ENCODE results near the gene SGCA.

SGCA gene

DNA sequence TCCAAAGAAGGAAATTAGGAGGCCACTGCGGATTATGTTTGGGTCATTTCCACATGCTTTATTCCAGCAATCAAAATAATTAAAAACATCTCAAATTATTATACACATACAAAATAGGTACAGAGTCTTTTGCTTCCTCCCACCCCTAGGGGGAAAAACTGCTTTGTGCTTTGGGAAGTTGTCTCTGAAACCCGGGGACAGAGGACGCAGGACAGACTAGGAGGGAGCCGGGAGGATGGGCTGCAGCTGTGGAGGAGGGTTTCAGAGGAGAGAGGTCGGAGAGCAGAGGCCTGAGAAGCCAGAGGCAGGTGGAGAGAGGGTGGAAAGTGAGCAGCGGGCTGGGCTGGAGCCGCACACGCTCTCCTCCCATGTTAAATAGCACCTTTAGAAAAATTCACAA, 18.3 kb downstream of the SGCA start:
- no peak for DNase-seq

DNA sequence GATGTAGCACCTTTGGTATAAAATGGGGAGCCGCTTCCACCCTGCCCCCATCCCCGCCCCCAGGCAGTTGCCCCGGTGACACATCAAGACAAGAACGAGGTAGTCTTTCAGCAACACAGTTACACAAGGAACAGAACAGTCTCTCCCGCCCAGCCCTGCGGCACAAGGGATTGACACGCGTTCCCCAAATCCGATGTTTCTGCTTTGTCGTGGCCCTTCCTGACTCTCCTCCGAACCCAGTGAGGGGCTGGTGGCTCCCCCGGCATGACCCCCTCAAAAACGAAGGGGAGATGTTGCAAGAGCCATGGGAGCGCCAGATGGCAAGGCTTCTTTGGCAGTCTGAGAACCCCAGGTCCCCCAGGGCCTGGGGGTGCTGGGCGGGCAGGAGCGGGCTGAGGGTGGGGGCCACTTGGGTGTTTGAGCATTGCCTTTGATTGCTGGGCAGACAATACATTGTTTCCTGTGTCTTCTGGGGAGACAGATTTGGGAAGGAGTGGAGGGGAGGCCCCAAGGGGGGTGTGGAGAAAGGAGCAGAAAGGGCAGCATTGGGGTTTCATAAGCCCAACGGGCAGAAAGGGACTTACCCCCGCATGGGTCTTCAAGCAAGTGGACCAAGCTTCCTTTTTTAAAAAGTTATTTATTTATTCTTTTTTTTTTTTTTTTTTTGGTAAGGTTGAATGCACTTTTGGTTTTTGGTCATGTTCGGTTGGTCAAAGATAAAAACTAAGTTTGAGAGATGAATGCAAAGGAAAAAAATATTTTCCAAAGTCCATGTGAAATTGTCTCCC, 19.0 kb downstream of the SGCA start:
- no peak for DNase-seq

DNA sequence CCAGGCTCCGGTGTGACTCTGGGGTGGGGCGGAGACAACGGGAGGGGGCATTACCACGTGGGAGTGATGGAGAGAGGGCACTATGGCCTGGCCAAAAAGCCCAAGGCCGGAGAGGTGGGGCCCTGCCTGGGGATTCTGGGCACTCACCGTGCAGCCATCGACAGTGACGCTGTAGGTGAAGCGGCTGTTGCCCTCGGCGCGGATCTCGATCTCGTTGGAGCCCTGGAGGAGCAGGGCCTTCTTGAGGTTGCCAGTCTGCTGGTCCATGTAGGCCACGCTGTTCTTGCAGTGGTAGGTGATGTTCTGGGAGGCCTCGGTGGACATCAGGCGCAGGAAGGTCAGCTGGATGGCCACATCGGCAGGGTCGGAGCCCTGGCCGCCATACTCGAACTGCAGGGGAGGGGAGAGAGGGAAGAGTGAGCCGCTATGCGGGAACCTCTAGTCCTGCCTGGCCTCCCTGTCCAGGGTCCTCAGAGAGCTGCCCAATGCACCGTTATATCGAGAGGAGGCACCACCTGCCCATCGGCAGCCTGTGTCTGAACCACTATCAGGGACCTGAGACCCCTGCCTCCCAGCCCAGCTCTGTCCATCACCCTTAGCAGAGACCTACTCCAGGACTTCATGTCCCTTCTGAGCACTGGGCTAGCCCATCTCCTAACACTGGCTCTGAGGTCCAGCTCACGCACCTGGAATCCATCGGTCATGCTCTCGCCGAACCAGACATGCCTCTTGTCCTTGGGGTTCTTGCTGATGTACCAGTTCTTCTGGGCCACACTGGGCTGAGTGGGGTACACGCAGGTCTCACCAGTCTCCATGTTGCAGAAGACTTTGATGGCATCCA, 20.0 kb downstream of the SGCA start:
- no peak for DNase-seq

DNA sequence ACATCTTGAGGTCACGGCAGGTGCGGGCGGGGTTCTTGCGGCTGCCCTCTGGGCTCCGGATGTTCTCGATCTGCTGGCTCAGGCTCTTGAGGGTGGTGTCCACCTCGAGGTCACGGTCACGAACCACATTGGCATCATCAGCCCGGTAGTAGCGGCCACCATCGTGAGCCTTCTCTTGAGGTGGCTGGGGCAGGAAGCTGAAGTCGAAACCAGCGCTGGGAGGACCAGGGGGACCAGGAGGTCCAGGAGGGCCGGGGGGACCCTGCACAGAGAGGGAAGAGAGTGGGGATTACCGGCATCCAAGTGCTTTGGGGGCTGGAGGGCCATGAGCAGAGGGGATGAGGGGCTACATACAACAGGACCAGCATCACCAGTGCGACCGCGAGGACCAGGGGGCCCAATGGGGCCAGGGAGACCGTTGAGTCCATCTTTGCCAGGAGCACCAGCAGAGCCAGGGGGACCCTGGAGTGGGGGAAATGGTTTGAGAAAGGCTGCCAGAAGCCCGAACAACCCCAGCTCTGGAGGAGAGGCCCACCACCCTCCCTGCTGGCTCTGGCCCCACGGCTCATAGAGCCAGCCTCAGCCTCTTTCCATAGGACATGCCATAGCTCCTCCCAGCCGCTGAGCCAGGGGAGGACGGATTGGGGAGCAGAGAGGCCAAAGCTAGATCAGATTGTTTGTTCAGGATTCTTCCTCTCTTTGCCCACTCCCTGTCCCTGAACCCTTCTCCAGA, 21.0 kb downstream of the SGCA start:
- no peak for DNase-seq

DNA sequence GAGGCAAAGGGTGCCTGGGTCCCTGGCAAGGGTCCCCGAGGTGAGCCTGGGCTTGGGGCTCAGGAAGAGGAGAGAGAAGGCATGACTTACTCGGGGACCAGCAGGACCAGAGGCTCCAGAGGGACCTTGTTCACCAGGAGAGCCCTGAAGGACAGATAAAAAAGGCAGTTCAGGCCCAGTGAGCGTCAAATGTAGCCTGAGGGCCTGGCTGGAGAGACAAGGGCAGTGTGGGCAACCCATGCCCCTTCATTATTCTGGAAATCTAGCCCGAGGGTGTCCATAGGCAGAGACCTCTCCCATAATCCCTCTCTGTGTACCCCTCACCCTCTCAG, 21.6 kb downstream of the SGCA start:
- no peak for DNase-seq

DNA sequence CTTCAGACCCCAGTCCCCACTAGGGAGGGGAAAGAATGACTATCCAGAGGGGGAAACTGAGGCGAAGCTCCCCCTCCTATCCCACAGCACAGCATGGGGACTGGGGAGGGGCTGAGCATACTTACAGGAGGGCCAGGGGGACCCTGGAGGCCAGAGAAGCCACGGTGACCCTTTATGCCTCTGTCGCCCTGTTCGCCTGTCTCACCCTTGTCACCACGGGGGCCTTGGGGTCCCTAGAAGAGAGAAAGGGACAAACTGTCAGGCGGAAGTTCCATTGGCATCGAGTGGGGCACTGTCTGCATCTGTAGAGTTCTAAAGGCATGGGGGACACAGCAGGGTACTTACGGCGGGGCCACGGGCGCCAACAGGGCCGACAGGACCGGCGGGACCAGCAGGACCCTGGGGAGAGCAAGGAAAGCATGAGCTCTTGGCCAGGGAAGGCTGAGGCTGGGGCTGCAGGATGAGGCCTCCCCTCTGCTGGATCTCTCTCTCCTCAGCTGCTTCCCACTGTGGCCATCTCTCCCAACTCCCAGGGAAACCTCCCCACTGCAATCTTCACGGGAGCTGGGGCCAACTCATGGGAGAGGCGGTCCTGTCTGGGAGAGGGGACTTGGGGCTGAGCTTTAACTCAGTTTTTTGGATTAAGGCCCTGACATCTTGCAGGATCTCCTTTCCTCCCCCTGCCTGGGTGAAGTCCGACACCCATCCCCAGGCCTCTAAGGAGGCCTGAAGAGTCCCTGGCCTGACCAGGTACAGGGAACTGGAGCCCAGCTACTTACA, 22.1 kb downstream of the SGCA start:
- DNase-seq: no peak

DNA sequence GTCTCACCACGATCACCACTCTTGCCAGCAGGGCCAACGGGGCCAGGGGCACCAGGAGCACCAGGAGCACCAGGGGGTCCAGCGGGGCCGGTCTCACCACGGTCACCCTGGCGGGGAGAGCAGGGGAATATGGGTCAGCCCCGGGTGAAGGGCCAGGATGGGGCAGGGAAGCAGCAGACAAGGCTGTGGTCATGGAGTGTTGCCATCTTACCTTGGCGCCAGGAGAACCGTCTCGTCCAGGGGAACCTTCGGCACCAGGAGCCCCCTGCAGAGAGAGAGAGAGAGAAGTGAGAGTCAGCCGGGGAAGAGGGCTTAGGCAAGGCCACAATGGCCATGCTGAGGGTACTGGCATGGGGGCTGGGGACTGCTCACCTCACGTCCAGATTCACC, 22.7 kb downstream of the SGCA start:
- no peak for DNase-seq

DNA sequence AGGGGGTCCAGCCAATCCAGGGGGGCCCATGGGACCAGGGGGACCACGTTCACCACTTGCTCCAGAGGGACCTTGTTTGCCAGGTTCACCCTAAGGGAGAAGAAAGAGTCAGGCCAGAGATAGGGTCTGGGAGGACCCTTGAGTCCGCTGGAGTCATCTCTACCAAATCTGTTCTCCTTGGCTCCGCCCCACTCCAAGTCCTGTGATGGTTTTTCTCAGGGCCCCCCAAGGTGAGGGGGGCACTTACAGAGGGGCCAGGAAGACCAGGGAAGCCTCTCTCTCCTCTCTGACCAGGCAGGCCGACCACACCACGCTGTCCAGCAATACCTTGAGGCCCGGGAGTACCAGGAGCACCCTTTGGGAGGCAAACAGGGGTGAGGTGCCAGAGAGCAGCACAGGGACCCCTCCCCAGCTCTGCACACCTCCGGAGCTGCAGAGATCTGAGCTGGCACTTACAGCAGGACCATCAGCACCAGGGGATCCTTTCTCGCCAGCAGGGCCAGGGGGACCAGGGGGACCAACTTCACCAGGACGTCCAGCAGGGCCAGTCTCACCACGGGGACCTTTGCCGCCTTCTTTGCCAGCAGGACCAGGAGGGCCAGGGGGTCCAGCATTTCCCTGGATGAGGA, 23.2 kb downstream of the SGCA start:
- no peak for DNase-seq

DNA sequence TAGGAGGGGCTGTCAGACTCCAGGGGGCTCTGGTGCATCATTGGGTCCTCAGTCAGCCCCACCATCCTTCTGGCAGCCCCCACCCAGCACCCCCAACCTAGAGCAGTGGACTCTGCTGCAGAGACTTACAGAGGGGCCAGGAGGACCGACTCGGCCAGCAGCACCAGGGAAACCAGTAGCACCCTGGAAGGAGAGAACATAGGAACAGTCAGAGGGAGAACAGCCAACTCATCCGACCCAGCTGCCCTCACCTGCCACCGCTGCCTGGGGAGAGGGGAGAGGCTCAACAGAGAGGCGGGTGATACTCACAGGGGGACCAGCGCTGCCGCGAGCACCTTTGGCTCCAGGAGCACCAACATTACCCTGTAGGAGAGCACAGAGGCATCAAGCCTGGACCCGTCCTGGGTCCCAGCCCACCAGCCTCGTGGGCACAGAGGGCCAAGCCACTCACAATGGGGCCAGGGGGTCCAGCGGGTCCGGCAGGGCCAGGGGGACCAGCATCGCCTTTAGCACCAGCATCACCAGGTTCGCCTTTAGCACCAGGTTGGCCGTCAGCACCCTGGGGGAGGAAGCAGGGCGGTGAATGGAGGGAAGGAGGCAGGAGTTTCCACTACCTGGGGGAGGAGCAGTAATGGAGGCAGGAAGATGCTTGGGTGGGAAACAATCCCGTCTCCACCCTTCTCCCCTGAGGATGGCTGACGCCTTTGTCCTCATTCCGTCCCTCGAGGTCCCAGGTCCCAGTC, 23.9 kb downstream of the SGCA start:
- DNase-seq: no peak

DNA sequence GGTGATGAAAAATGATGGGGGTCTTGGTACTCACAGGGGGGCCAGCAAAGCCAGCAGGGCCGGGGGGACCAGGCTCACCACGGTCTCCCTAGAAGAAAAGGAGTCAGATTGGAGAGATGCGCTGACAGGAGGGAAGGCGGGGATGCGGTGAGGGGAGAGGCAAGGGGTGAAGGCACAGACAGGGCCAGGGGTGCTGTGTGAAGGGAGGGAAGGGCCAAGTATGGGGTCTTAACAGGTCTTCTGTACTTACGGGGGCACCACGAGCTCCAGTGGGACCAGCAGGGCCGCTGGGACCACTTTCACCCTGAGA, 24.4 kb downstream of the SGCA start:
- DNase-seq: no peak

DNA sequence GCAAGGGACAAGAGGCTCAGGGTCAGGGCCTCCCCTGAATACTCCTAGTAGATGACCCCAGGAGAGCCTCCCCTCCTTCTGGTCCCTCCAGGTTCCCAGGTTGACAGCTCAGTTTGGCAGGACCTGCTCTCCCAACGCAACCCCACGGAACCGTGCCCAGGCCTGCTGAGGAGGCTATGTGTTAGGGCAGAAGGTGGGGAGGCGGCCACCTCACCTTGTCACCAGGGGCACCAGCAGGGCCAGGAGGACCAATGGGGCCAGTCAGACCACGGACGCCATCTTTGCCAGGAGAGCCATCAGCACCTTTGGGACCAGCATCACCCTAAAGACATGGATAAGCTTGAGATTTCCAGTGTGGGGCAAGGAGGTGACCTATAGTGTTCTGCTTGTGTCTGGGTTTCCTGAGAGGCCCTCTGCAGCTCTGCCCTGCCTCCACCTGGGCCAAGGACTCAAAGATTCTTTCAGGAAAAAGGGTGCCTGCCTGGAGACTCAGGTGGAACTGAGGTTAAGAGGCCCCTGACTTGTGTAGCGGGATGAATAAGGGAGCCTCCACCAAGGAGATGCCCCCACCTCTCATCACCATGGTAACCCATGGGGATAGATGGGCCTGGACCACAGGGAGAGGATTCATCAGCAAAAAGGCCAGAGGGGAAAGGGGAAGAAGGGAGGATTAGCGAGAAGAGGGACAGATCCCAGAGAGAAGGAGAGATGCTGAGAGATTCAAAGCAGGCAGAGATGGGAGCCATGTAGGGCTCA, 25.0 kb downstream of the SGCA start:
- no peak for DNase-seq

DNA sequence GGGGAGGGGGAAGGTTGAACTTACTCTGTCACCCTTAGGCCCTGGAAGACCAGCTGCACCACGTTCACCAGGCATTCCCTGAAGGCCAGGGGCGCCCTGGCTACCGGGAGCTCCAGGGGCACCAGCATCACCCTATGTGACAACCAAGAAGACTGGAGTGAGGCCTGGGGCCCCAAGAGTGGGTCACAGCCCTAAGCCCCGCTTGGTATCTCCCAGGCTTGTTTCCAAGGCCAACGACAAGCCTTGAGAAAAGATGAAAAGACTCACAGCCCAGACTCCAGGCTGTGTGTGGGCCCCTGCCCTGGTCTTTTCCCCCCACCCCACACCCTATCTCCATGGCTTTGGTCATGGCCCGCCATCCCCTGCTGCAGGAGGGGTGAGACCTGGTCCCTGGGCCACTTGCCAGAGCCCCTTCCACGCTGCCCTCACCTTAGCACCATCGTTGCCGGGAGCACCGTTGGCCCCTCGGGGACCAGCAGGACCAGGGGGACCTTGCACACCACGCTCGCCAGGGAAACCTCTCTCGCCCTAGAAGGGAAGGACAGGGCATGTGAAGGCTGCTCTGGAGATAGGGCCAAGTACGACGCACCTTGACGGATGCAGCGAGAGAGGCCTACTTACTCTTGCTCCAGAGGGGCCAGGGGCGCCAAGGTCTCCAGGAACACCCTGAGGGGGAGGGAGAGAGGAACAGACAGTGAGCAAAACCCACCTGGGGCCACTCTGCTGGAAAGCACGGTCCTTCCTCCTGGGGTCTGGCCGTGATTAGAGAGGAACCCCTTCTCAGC, 25.7 kb downstream of the SGCA start:
- no peak for DNase-seq

DNA sequence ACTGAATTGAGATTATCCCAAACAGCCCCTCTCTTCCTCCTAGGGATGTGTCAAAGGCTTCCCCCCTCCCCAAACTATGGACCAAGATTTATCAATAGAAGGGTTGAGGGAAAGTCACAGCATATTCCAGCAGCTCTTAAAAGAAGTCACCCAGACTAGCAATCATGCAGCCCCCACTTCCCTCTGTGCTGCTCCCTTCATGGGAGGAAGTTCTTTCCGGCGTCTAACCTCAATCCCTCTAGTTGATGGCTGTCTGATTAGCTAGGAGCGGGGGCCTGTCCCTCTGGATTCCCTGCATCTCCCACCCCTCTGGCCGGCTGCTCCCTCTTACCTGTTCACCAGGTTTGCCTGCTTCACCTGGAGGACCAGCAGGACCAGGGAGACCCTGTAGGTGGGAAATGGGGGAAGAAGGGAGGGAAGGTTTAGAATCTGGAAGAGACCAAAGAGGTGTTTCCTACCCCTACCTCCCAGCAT, 26.4 kb downstream of the SGCA start:
- DNase-seq: no peak

DNA sequence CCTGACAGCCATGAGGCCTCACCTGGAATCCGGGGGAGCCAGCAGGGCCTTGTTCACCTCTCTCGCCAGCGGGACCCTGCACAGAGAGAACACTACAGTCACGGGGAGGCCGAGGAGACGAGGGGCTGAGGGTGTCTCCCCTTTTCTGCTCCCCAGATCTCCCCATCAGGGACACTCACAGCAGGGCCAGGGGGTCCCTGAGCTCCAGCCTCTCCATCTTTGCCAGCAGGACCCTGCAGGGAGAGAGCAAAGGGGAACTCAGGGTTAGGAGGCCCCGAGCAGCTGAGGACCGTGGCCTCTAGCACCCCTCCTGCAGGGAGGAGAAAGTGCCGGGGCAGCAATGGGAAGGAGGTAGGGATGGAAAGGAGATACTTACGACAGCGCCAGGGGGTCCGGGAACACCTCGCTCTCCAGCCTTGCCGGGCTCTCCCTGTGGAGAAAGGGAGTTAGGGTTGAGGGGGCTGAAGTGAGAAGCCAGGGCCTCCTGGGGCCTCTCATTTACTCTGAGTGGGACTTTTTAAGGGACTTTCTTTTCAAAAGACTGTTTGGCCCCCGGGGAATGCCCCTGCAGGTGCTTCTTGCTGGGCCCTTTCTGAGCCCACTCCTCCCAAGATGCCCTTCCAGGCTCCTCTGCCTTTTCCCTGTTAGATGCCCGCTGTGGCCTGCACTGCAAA, 26.9 kb downstream of the SGCA start:
- DNase-seq: no peak

DNA sequence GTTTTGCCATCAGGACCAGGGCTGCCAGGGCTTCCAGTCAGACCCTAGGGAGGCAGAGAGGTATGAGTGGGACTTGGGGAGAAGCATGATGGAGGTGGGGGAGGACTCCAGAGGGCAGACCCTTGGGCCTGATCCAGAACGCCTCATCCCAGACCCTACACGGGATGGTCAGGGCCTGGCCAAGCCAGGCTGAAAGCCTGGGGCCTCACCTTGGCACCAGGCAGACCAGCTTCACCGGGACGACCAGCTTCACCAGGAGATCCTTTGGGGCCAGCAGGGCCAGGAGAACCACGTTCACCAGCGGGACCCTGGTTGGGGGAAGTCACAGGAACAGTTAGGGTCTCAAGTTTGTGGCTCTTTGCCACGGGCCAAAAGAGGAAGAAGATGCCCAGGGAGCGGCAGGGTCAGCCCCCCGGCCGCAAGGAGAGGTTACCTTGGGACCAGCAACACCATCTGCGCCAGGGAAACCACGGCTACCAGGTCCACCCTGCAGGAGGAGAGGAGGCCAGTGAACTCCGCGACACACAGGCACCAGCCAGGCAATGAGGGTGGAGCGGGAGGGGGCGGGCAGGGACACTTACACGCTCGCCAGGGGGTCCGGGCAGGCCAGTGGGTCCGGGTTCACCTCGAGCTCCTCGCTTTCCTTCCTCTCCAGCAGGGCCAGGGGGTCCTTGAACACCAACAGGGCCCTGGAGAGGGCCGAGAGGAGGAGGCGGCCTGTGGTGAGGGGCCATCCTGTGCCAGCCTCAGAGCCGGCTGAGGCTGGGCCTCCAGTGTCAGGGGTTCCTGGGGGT, 28.5 kb downstream of the SGCA start:
- DNase-seq: no peak

DNA sequence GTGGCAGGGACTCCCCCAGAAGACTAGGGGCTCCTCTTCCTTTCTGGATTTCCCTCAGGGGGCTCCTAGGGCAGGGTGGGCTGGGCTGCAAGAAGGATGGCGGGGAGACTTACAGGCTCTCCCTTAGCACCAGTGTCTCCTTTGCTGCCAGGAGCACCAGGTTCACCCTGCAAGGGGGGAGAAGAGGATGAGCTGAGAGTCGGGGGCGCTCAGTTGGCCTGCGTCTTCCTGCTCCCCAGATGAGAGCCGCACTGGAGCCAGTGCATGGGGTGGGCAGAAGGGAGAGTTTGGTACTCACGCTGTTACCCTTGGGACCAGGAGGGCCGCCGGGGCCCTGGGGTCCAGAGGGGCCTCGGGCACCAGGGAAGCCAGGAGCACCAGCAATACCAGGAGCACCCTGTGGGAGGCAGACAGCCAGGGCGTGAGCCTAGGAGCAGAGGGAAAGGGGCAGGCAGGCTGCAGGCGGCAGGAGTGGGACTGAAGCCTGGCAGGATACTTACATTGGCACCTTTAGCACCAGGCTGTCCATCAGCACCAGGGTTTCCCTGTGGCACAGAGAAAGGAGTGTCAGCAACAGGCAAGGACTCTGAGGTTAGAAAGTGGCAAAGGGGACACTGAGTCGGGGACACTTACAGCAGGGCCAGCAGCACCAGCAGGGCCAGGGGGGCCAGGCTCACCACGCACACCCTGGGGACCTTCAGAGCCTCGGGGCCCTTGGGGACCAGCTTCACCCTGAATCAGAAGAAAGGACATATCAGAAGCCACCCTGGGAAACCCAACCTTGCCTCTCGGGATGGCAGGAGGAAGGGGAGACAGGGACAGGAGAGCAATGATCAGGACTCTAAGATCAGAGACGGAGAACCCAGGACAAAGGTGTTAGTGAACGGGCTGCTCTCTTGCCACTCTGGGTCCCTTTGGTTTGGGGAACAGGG, 29.4 kb downstream of the SGCA start:
- no peak for DNase-seq

DNA sequence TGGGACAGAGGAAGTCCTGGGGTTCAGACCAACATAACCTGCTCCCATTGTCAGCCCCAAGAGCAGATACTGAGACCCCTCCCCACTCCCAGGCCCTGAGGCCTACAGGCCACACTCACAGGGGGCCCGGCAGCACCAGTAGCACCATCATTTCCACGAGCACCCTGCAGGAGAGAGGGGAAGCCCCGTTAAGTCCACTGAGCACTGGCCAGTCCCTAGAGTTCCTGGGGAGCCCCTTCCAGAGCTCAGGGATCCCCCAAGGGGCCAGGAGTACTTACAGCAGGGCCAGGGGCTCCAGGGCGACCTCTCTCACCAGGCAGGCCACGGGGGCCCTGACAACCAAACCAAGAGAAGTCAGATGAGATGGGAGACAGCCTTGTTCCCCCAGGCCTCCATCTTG, 30.2 kb downstream of the SGCA start:
- DNase-seq: no peak

DNA sequence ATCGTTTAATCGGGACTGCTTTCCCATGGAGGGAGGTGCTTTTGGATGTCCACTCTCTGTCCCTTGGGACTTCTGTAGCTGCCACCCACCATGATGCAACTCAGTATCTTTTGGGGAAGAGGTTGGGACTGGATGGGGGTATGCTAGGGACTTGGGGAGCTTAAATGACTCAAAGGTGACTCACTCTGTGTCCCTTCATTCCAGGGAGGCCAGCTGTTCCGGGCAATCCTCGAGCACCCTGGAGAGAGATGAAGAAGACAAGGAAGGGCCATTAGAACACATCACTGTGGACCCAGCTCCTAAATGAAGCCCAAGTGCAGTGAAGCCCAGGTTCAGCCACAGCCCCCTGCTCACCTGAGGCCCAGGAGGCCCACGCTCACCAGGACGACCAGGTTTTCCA, 31.0 kb downstream of the SGCA start:
- DNase-seq: no peak

Measured in SW 1271 (cell line).